K562 (cell line): ENCODE results near the gene ETHE1. TPM values are rescaled to one million over a fixed set of nuclear protein-coding genes. Genes with fewer than 3 reads are reported as not detected.

ENCODE experiments used
- ATAC-seq: fragments of 200-7000 bp; cut with Tn5 transposase; 3 replicates; pipeline ENCODE4 v1.9.1; 2020; ENCODE audit warnings: moderate library complexity
- BruUV-seq: library from RNA; stranded (reverse); fragments of 400-500 nt; replicated peaks from 2 replicates; lab custom pipeline; 2021; lab: Mats Ljungman, UMichigan
- CTCF ChIA-PET: fragments of 300-600 bp; formaldehyde crosslinking; extraction: SDS; loops from one replicate; lab custom pipeline; 2021; ENCODE audit warnings: low intra/inter-chr PET ratio; lab: Yijun Ruan, JAX
- POLR2A ChIA-PET: fragments of 300-600, 350-650 bp; sonication (Branson Sonifier 250); formaldehyde crosslinking; extraction: SDS; loops from one replicate; lab custom pipeline; 2021; ENCODE audit warnings: antibody characterized with exemption, inconsistent platforms; lab: Yijun Ruan, JAX
- DNase-seq, 4 experiments: peaks; one replicate each; pipeline versions ENCODE4 v3.0.0 to v3.0.0-alpha.2; 2011 to 2018; ENCODE audit warnings: low spot score in 3 of 4, mixed read lengths in 3 of 4; ENCODE audit errors: extremely low read depth in 1 of 4
- FAIRE-seq: peaks from 2 replicates; lab custom pipeline; 2011; peaks lifted over from hg19 to GRCh38; lab: Jason Lieb, UNC
- H2AFZ ChIP-seq: 2 replicates; pipeline ENCODE4 v1.6.0; 2011; ENCODE audit warnings: low read depth, low read length, control low read depth, inconsistent platforms
- H3K27ac ChIP-seq: fragments of 200-600 bp; 3 replicates; pipeline ENCODE4 v1.8.0; 2011; ENCODE audit warnings: low read depth, mild to moderate bottlenecking, control low read depth, inconsistent platforms, low read length, moderate library complexity, mixed read lengths; ENCODE audit errors: extremely low read depth
- H3K27me3 ChIP-seq, 2 experiments: fragments of 300-600 bp in 1 of 2; 2 replicates in 1 of 2; 3 replicates in 1 of 2; pipeline versions ENCODE4 v1.6.0 to v1.8.0; 2011; ENCODE audit warnings: inconsistent platforms in 2 of 2, low read length in 2 of 2, mild to moderate bottlenecking in 1 of 2, mixed read lengths in 1 of 2, moderate library complexity in 1 of 2; ENCODE audit not compliant: control insufficient read depth in 2 of 2, insufficient read depth in 2 of 2
- H3K36me3 ChIP-seq: fragments of 300-600 bp; 3 replicates; pipeline ENCODE4 v1.8.0; 2011; ENCODE audit warnings: mild to moderate bottlenecking, low read length, inconsistent platforms; ENCODE audit not compliant: control insufficient read depth, insufficient read depth
- H3K4me1 ChIP-seq, 2 experiments: fragments of 200-600 bp in 1 of 2; replicated peaks in 1 of 2; 2 replicates in 1 of 2; 3 replicates in 1 of 2; pipeline versions ENCODE4 v1.5.1 to v1.8.0; 2011; ENCODE audit warnings: inconsistent platforms in 2 of 2, low read length in 2 of 2, mild to moderate bottlenecking in 1 of 2, mixed read lengths in 1 of 2, moderate library complexity in 1 of 2; ENCODE audit not compliant: control insufficient read depth in 2 of 2, insufficient read depth in 2 of 2
- H3K4me2 ChIP-seq: 2 replicates; pipeline ENCODE4 v1.6.1; 2011; ENCODE audit warnings: low read length, control low read depth, inconsistent platforms, mixed read lengths; ENCODE audit not compliant: insufficient read depth
- H3K4me3 ChIP-seq: fragments of 200-600 bp; sonication (generic), shearing (Covaris generic); 2 replicates; pipeline ENCODE4 v1.5.1; 2016; ENCODE audit warnings: control low read depth, inconsistent platforms
- H3K79me2 ChIP-seq: fragments of 200-600 bp; 3 replicates; pipeline ENCODE4 v1.8.0; 2011; ENCODE audit warnings: low read length, inconsistent platforms; ENCODE audit not compliant: control insufficient read depth, insufficient read depth
- H3K9ac ChIP-seq, 2 experiments: 2 replicates each; pipeline versions ENCODE4 v1.6.0 to v1.6.1; 2011; ENCODE audit warnings: low read depth in 2 of 2, low read length in 2 of 2, control low read depth in 1 of 2, inconsistent platforms in 1 of 2, mild to moderate bottlenecking in 1 of 2, mixed read lengths in 1 of 2; ENCODE audit not compliant: insufficient read depth in 1 of 2
- H3K9me1 ChIP-seq: one replicate; pipeline ENCODE4 v1.6.0; 2011; ENCODE audit warnings: inconsistent platforms, mild to moderate bottlenecking, low read length, moderate library complexity; ENCODE audit not compliant: control insufficient read depth, insufficient read depth
- H3K9me3 ChIP-seq: replicated peaks from 2 replicates; pipeline ENCODE4 v1.5.1; 2011; ENCODE audit warnings: low read depth, low read length, inconsistent platforms; ENCODE audit not compliant: control insufficient read depth, insufficient read depth
- H4K20me1 ChIP-seq: replicated peaks from 2 replicates; pipeline ENCODE4 v1.6.1; 2011; ENCODE audit warnings: low read length, inconsistent platforms, mixed read lengths; ENCODE audit not compliant: control insufficient read depth, insufficient read depth
- CC2D1A ChIP-seq: fragments of 450-650 bp; IDR thresholded peaks from 2 replicates; pipeline ENCODE4 v1.6.1; 2017; ENCODE audit warnings: mild to moderate bottlenecking
- EGR1 ChIP-seq: fragments of 450-650 bp; conservative IDR thresholded peaks from 2 replicates; pipeline ENCODE4 v1.6.1; 2017; ENCODE audit warnings: mild to moderate bottlenecking
- FOSL1 ChIP-seq: fragments of 200-800 bp; sonication (Bioruptor generic); conservative IDR thresholded peaks from 2 replicates; pipeline ENCODE4 v1.6.1; 2016; ENCODE audit warnings: missing genetic modification characterization, missing compliant biosample characterization
- FOXK2 ChIP-seq, 2 experiments: fragments of 450-650 bp; IDR thresholded peaks in 1 of 2; conservative IDR thresholded peaks in 1 of 2; 2 replicates each; pipeline ENCODE4 v1.6.1; 2016; ENCODE audit warnings: low read depth in 2 of 2, mild to moderate bottlenecking in 1 of 2
- IFI16 ChIP-seq: fragments of 250-450 bp; sonication (Bioruptor Pico); IDR thresholded peaks from 2 replicates; pipeline ENCODE4 v2.1.2; 2022; ENCODE audit warnings: mild to moderate bottlenecking, inconsistent platforms
- KLF16 ChIP-seq: IDR thresholded peaks from 2 replicates; pipeline ENCODE4 v1.6.1; 2016; ENCODE audit warnings: antibody characterized with exemption
- NBN ChIP-seq: fragments of 450-650 bp; IDR thresholded peaks from 2 replicates; pipeline ENCODE4 v1.6.1; 2016; ENCODE audit warnings: low read depth, mild to moderate bottlenecking
- NR2C2 ChIP-seq, 2 experiments: fragments of 200-800 bp in 1 of 2; sonication (Bioruptor generic) in 1 of 2; sonication (generic) in 1 of 2; formaldehyde crosslinking in 1 of 2; IDR thresholded peaks; 2 replicates each; pipeline versions ENCODE4 v1.6.1 to v1.8.0; 2016 to 2022; ENCODE audit warnings: mild to moderate bottlenecking in 1 of 2, missing compliant biosample characterization in 1 of 2, missing genetic modification characterization in 1 of 2, missing genetic modification reagents in 1 of 2
- NRF1 ChIP-seq, 2 experiments: fragments of 450-650 bp; IDR thresholded peaks in 1 of 2; conservative IDR thresholded peaks in 1 of 2; 2 replicates each; pipeline ENCODE4 v1.6.1; 2014; ENCODE audit warnings: mild to moderate bottlenecking in 2 of 2
- RB1 ChIP-seq: fragments of 450-650 bp; IDR thresholded peaks from 2 replicates; pipeline ENCODE4 v1.6.1; 2017; ENCODE audit warnings: low read depth, mild to moderate bottlenecking
- SAP30 ChIP-seq: fragments of 200-600 bp; sonication (generic); IDR thresholded peaks from 2 replicates; pipeline ENCODE4 v1.6.1; 2012; ENCODE audit warnings: borderline replicate concordance, low read depth, mild to moderate bottlenecking, moderate library complexity, low read length, control low read depth, inconsistent platforms; ENCODE audit not compliant: insufficient read depth, poor library complexity, severe bottlenecking
- SP1 ChIP-seq: sonication (generic); formaldehyde crosslinking; IDR thresholded peaks from 2 replicates; pipeline ENCODE4 v1.8.1; 2022; ENCODE audit warnings: mild to moderate bottlenecking, missing genetic modification reagents
- TCF7 ChIP-seq: sonication (generic); IDR thresholded peaks from 2 replicates; pipeline ENCODE4 v1.6.1; 2016; ENCODE audit warnings: antibody characterized with exemption, borderline replicate concordance
- XRCC4 ChIP-seq: IDR thresholded peaks from one replicate; pipeline ENCODE4 v1.6.1; 2011; ENCODE audit not compliant: insufficient read depth, insufficient read length; ENCODE audit errors: extremely low read depth
- WGBS: fragments of 100-300 bp; shearing (Covaris generic); methylation state at CpG from one replicate; pipeline ENCODE4 v1.1.6; 2016; ENCODE audit warnings: low coverage, mixed read lengths; ENCODE audit not compliant: insufficient coverage; ENCODE audit errors: missing lambda C conversion rate; 5-methylcytosine and 5-hydroxymethylcytosine counted together
- in situ Hi-C: fragments of 300-500 bp; cut with MboI; formaldehyde crosslinking; loops from 4 replicates; pipeline ENCODE4 v1.15.0; 2018; ENCODE audit warnings: inconsistent platforms, mixed read lengths
- intact Hi-C: fragments of 100-400 bp; cut with micrococcal nuclease; formaldehyde crosslinking; loops from 2 replicates; pipeline ENCODE4 v1.14.2; 2022
- polyA plus RNA-seq, 8 experiments: library from polyadenylated mRNA; depleted of rRNA in 4 of 8; stranded (reverse) in 5 of 8; unstranded in 3 of 8; fragments of >200 nt; fragmentation: Nextera tagmentation in 2 of 8; fragmentation: Illumina TruSeq in 1 of 8; extraction: Ambion mirVana in 2 of 8; extraction: Trizol in 1 of 8; gene quantifications; 2 replicates each; pipeline versions ENCODE4 v1.2.1 to v1.2.3, GENCODE V29; 2011 to 2014; ENCODE audit warnings: inconsistent platforms in 1 of 8, missing spikeins in 1 of 8
- total RNA-seq, 7 experiments: library from RNA; depleted of rRNA in 6 of 7; stranded (reverse); fragments of >200 nt in 6 of 7; fragmentation: Illumina TruSeq in 2 of 7; extraction: Trizol in 2 of 7; gene quantifications; 2 replicates each; pipeline versions ENCODE4 v1.2.1 to v1.2.3, GENCODE V29; 2011 to 2021; ENCODE audit warnings: low replicate concordance in 1 of 7
- TF ChIP-seq, protein P1 (sequence below): sonication (generic); formaldehyde crosslinking; IDR thresholded peaks from 2 replicates; pipeline ENCODE4 v1.8.0; 2023; ENCODE audit warnings: mild to moderate bottlenecking, missing genetic modification reagents
- TF ChIP-seq, protein P2 (sequence below): sonication (generic); formaldehyde crosslinking; IDR thresholded peaks from 2 replicates; pipeline ENCODE4 v1.8.0; 2022; ENCODE audit warnings: missing genetic modification reagents, mild to moderate bottlenecking, borderline replicate concordance
- TF ChIP-seq, protein P3 (sequence below), 2 experiments: fragments of 450-650 bp in 1 of 2; sonication (generic) in 1 of 2; formaldehyde crosslinking in 1 of 2; IDR thresholded peaks in 1 of 2; conservative IDR thresholded peaks in 1 of 2; 2 replicates each; pipeline versions ENCODE4 v1.6.1 to v1.8.1; 2016 to 2023; ENCODE audit warnings: mild to moderate bottlenecking in 2 of 2, moderate library complexity in 2 of 2, inconsistent platforms in 1 of 2, missing genetic modification reagents in 1 of 2

The ETHE1 gene
- total and polyA plus RNA-seq, 9 of the 15 experiments (the other 6 are each of a cell fraction or from before 2014, with no cell fraction given): 2.9 to 21.0 (median 10.2) TPM

DNA sequence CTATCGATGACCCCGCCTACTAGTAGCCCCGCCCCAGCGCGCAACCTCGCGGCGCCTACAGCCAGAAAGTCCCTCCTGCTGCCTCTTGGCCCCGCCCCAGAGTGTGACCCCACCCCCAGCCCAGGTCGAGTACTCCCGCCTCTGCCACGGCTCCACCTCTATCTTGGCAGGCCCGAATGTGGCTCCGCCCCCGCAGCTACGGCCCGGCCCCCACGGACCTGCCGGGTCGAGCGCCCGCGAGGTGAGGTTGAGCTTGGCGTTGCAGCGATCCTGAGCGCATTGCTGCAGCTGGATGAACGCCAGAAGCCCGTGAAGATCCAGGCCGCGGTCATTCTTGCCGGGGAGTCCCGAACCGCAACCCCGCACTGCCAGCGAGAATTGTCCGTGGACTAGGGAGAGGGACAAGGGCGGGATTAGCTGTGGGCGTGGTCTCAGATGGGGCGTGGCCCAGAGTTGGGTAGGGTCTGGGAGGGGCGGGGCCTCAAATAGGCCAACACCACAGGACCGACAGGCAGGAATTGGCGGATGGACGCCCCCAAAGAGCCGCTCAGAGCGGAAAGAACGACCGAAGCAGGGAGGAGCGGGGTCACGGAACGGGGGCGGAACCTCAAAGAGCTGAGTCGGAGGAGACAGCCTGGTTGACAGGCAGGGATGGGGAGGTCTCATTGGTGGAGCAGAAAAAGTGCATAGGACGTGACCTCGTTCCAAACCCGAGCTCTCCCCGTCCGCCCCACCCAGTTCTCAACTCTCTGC lies 63.4 kb downstream of the ETHE1 start:
- no peaks in the 10 kb centered on the region for H3K79me2 ChIP-seq
- H3K9ac ChIP-seq: peak overlapping the region; percentile 37 to 92; a peak in 3 of 4 replicates
- H3K27ac ChIP-seq: peak overlapping the region; percentile 44; the same call in 1 of the 3 replicates
- no peaks in the 10 kb centered on the region for H3K9me3 ChIP-seq
- ChIA-PET CTCF (interaction anchor here (0.5 to 0.9 kb wide), 3 partner anchors 54 to 1308 kb away, joined by 3 to 4 read pairs (median 4); no protein-coding TSS in a partner anchor), POLR2A (interaction anchor here (0.8 to 2.1 kb wide), 6 partner anchors 9 to 162 kb away, joined by 3 to 20 read pairs (median 6); no protein-coding TSS in a partner anchor)
- no peaks in the 10 kb centered on the region for H3K9me1 ChIP-seq
- FAIRE-seq: peak; percentile 97
- no peaks in the 10 kb centered on the region for H4K20me1 ChIP-seq
- no peaks in the 10 kb centered on the region for H3K36me3 ChIP-seq
- peak; percentile 96 to 99 (median 99) for DNase-seq
- H3K4me3 ChIP-seq: peak overlapping the region; percentile 67
- H3K27me3 ChIP-seq: peaks cover 17 to 18% of the 10 kb centered on the region in 2 experiments; a peak in 4 of 5 replicates
- WGBS: under 1% methylated on average over 48 of the region's 57 CpGs
- peak; percentile 96 for ATAC-seq
- intact Hi-C loops: loop anchor here (5.0 kb wide), 1 partner anchor 39 kb away; the partner anchor contains the start of gene PHLDB3
- H3K4me1 ChIP-seq: peaks cover 19 to 27% of the 10 kb centered on the region in 2 experiments
- peak overlapping the region; percentile 98 for H2AFZ ChIP-seq
- no TSS peak for BruUV-seq
- peak overlapping the region; percentile 94 for H3K4me2 ChIP-seq
- in situ Hi-C loops: no loop called here
- TF ChIP-seq FOXK2 (conservative IDR thresholded peaks at IDR 0.05 in 1 of 2, IDR thresholded peaks at IDR 0.05 in 1 of 2; ENCODE audit: low read depth in 2 of 2) (0 out of 4 replicates have a peak, but pooled peaks of 1 of the 2 experiments have one; percentile 44), RB1 (peak; percentile 26; the same call in 1 of the 2 replicates), NR2C2 (CRISPR knock-in tag; IDR thresholded peaks at IDR 0.05) (peak; percentile 34; the same call in 1 of the 2 replicates), NR2C2 (tag; IDR thresholded peaks at IDR 0.05) (peak; percentile 70), NRF1 (conservative IDR thresholded peaks at IDR 0.05 in 1 of 2, IDR thresholded peaks at IDR 0.05 in 1 of 2) (peak; percentile 85 to 87), CC2D1A (no peak), EGR1 (peak; percentile 84), TCF7 (no peak), KLF16 (no peak), IFI16 (no peak), FOSL1 (tag) (no peak), NBN (0 out of 2 replicates have a peak, but pooled peaks have one; percentile 62), SAP30 (peak; percentile 51), SP1 (peak; percentile 94), XRCC4 (no peak)
- TF ChIP-seq, protein P1, sequence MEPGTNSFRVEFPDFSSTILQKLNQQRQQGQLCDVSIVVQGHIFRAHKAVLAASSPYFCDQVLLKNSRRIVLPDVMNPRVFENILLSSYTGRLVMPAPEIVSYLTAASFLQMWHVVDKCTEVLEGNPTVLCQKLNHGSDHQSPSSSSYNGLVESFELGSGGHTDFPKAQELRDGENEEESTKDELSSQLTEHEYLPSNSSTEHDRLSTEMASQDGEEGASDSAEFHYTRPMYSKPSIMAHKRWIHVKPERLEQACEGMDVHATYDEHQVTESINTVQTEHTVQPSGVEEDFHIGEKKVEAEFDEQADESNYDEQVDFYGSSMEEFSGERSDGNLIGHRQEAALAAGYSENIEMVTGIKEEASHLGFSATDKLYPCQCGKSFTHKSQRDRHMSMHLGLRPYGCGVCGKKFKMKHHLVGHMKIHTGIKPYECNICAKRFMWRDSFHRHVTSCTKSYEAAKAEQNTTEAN (CRISPR knock-in tag): no peak
- TF ChIP-seq, protein P2, sequence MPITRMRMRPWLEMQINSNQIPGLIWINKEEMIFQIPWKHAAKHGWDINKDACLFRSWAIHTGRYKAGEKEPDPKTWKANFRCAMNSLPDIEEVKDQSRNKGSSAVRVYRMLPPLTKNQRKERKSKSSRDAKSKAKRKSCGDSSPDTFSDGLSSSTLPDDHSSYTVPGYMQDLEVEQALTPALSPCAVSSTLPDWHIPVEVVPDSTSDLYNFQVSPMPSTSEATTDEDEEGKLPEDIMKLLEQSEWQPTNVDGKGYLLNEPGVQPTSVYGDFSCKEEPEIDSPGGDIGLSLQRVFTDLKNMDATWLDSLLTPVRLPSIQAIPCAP: no peak
- TF ChIP-seq, protein P3, sequence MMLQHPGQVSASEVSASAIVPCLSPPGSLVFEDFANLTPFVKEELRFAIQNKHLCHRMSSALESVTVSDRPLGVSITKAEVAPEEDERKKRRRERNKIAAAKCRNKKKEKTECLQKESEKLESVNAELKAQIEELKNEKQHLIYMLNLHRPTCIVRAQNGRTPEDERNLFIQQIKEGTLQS (IDR thresholded peaks at IDR 0.05): no peak
- TF ChIP-seq, protein P3 (CRISPR knock-in tag; conservative IDR thresholded peaks at IDR 0.05): 0 out of 2 replicates have a peak, but pooled peaks have one; percentile 36
